Spinal cord (tissue), 4 donors: Measurements from ENCODE around the gene LZIC. TPM values are rescaled to one million over a fixed set of nuclear protein-coding genes. Genes with fewer than 3 reads are reported as not detected.

Source experiments
- polyA plus RNA-seq, 2 donors: library from polyadenylated mRNA; unstranded; fragments of 120-200 nt; gene quantifications; one replicate each; pipeline ENCODE4 v1.2.1, GENCODE V29; 2013; ENCODE audit not compliant: insufficient read length in 2 of 2
- small RNA-seq: library from RNA; depleted of rRNA; stranded (forward); fragments of <200 nt; gene quantifications from one replicate; pipeline ENCODE3, GENCODE V24; 2014; ENCODE audit warnings: low replicate concordance
- total RNA-seq, 2 donors: library from RNA; depleted of rRNA in 1 of 2; stranded (reverse); fragments of 120-200 nt in 1 of 2; fragments of >200 nt in 1 of 2; gene quantifications; one replicate each; pipeline versions ENCODE4 v1.2.3 to v1.2.4, GENCODE V29; 2013 to 2014

Gene LZIC
- total and polyA plus RNA-seq, 4 donors: 51.5 to 67.3 (median 64.2) TPM

Small RNA genes within 50 kb of the gene (small RNA-seq; reads per million reads assigned to genes)
- 0.06 reads per million for gene MIR5697

Other genes starting within 250 kb of the LZIC start
- 100 to 1,000 TPM; 131 to 195 TPM for gene CLSTN1, start 119.4 kb downstream of the LZIC start, total RNA-seq
- 100 to 1,000 TPM; 365 to 366 TPM for gene CLSTN1, start 119.4 kb downstream of the LZIC start, polyA plus RNA-seq
- gene CTNNBIP1, start 33.1 kb downstream of the LZIC start, total RNA-seq: 10 to 100 TPM; 30.1 to 46.4 TPM
- 10 to 100 TPM; 61.9 to 69.5 TPM for gene CTNNBIP1, start 33.1 kb downstream of the LZIC start, polyA plus RNA-seq
- gene NMNAT1, start 84 bp upstream of the LZIC start, total RNA-seq: 10 to 100 TPM; 12.0 to 17.6 TPM
- 10 to 100 TPM; 11.3 to 12.5 TPM for gene NMNAT1, start 84 bp upstream of the LZIC start, polyA plus RNA-seq
- 1 to 10 TPM in 1 of 2 donors, under 1 TPM in 1; 0.89 to 3.4 TPM for gene RBP7, start 53.8 kb upstream of the LZIC start, total RNA-seq
- gene RBP7, start 53.8 kb upstream of the LZIC start, polyA plus RNA-seq: 1 to 10 TPM in 1 of 2 donors, not detected in 1; 1.9 TPM
- gene UBE4B, start 89.6 kb upstream of the LZIC start, total RNA-seq: 10 to 100 TPM; 35.4 to 38.7 TPM
- gene UBE4B, start 89.6 kb upstream of the LZIC start, polyA plus RNA-seq: 10 to 100 TPM; 39.9 to 47.6 TPM